ENCODE measurements around the gene NDST3.

DNA sequence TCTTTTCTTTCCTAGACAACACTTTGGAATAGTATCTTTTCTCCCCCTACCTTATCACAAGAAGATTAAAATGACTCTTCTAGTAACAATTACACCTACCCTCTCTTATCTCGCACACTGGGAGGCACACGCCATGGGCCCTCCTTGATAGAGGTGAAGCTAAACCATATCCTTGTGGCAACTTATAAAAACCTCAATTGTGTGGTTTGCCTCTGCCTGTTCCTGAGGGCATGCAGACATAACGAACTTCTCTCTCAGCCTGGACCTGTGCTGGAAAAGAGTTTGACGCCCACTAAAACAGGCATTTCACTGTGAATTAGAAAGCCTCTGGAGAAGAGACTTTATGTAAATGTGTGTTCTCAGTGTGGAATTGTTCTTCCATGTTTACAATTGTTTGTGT, 141.2 kb downstream of the NDST3 start:
- TF ChIP-seq POLR2A (IDR thresholded peaks at IDR 0.05): no peak
- TF ChIP-seq, protein P1, sequence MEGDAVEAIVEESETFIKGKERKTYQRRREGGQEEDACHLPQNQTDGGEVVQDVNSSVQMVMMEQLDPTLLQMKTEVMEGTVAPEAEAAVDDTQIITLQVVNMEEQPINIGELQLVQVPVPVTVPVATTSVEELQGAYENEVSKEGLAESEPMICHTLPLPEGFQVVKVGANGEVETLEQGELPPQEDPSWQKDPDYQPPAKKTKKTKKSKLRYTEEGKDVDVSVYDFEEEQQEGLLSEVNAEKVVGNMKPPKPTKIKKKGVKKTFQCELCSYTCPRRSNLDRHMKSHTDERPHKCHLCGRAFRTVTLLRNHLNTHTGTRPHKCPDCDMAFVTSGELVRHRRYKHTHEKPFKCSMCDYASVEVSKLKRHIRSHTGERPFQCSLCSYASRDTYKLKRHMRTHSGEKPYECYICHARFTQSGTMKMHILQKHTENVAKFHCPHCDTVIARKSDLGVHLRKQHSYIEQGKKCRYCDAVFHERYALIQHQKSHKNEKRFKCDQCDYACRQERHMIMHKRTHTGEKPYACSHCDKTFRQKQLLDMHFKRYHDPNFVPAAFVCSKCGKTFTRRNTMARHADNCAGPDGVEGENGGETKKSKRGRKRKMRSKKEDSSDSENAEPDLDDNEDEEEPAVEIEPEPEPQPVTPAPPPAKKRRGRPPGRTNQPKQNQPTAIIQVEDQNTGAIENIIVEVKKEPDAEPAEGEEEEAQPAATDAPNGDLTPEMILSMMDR (IDR thresholded peaks at IDR 0.05): no peak

All from tibial nerve (tissue), 3 donors.